HK-2 (cell line): ENCODE data around the gene NUDT4.
A peak's percentile ranks its signal among the peaks of the same experiment; 100 is the strongest.
"Not testable (repeated sequence)": the region's sequence is repeated elsewhere in the genome, so short reads cannot be mapped to it uniquely, and the experiment has no call there.

Experiments used
- DNase-seq: peaks from one replicate; pipeline ENCODE4 v3.0.0-alpha.2; 2018; ENCODE audit not compliant: unreplicated experiment

The NUDT4 gene

GRCh38 chr12:93366422-93366821, 11.3 kb upstream of the NUDT4 start:
- DNase-seq, result no peak

GRCh38 chr12:93368766-93369165, 9.0 kb upstream of the NUDT4 start:
- DNase-seq, result no peak

GRCh38 chr12:93369505-93369904, 8.2 kb upstream of the NUDT4 start:
- no peak for DNase-seq

- DNase-seq, result no peak
Measured at GRCh38 chr12:93370947-93371346, 6.8 kb upstream of the NUDT4 start.

GRCh38 chr12:93373961-93374656, 3.6 kb upstream of the NUDT4 start:
- no peak for DNase-seq

- no peak for DNase-seq
Measured at GRCh38 chr12:93375906-93376305, 1.8 kb upstream of the NUDT4 start.

GRCh38 chr12:93376436-93377251, 1.1 kb upstream of the NUDT4 start:
- DNase-seq, result peak; percentile 24

GRCh38 chr12:93378196-93378997, 672 bp downstream of the NUDT4 start:
- DNase-seq, result peak; percentile 66

GRCh38 chr12:93378998-93379325, 1.2 kb downstream of the NUDT4 start:
- no peak for DNase-seq

GRCh38 chr12:93379326-93379980, 1.7 kb downstream of the NUDT4 start:
- no peak for DNase-seq

GRCh38 chr12:93379981-93380361, 2.2 kb downstream of the NUDT4 start:
- no peak for DNase-seq

GRCh38 chr12:93380480-93381121, 2.9 kb downstream of the NUDT4 start:
- DNase-seq, result no peak

- DNase-seq, result no peak
Measured at GRCh38 chr12:93381161-93381975, 3.6 kb downstream of the NUDT4 start.

- not testable (repeated sequence) for DNase-seq
Measured at GRCh38 chr12:93381976-93382437, 4.3 kb downstream of the NUDT4 start.

GRCh38 chr12:93387780-93388179, 10.1 kb downstream of the NUDT4 start:
- no peak for DNase-seq

GRCh38 chr12:93390031-93390430, 12.3 kb downstream of the NUDT4 start:
- DNase-seq, result no peak

- DNase-seq, result no peak
Measured at GRCh38 chr12:93390549-93391297, 13.0 kb downstream of the NUDT4 start.

- DNase-seq, result no peak
Measured at GRCh38 chr12:93393425-93393824, 15.7 kb downstream of the NUDT4 start.

GRCh38 chr12:93397412-93397811, 19.7 kb downstream of the NUDT4 start:
- DNase-seq, result no peak
